ENCODE measurements around the gene OSMR. TPM values are rescaled to one million over a fixed set of nuclear protein-coding genes. Genes with fewer than 3 reads are reported as not detected.
"Not testable (repeated sequence)": the region's sequence is repeated elsewhere in the genome, so short reads cannot be mapped to it uniquely, and the experiment has no call there.

OSMR gene
- total RNA-seq, 1 donor from 2014 or later = 69.0 TPM

- intact Hi-C loops (cut with DNase I) = no loop called here
- Histone ChIP-seq H3K4me1 (no peaks in the 10 kb centered on the region), H3K27me3 (no peaks in the 10 kb centered on the region), H3K9me3 (no peaks in the 10 kb centered on the region), H3K4me3 (no peak overlapping the region), H3K27ac (no peak overlapping the region), H3K36me3 (no peaks in the 10 kb centered on the region)
- TF ChIP-seq CTCF (IDR thresholded peaks at IDR 0.05) (no peak), POLR2AphosphoS5 (IDR thresholded peaks at IDR 0.05; ENCODE audit: insufficient read depth in 1 of 2, low read depth in 1 of 2) (no peak), POLR2A (IDR thresholded peaks at IDR 0.05) (no peak)
- DNase-seq (ENCODE audit: extremely low spot score in 2 of 2) = no peak
Measured at GRCh38 chr5:38856660-38857059, 10.8 kb downstream of the OSMR start.

GRCh38 chr5:38858839-38859238, 13.0 kb downstream of the OSMR start:
- no peak for TF ChIP-seq POLR2AphosphoS5 (IDR thresholded peaks at IDR 0.05; ENCODE audit: insufficient read depth in 1 of 2, low read depth in 1 of 2)
- TF ChIP-seq POLR2A (IDR thresholded peaks at IDR 0.05) = no peak
- TF ChIP-seq CTCF (IDR thresholded peaks at IDR 0.05) = no peak
- H3K36me3 ChIP-seq = no peaks in the 10 kb centered on the region
- no peak for DNase-seq (ENCODE audit: extremely low spot score in 2 of 2)
- H3K4me3 ChIP-seq = no peak overlapping the region
- no peaks in the 10 kb centered on the region for H3K9me3 ChIP-seq
- no peaks in the 10 kb centered on the region for H3K27me3 ChIP-seq
- intact Hi-C loops (cut with DNase I) = no loop called here
- no peaks in the 10 kb centered on the region for H3K4me1 ChIP-seq
- H3K27ac ChIP-seq = no peak overlapping the region

GRCh38 chr5:38861986-38862770, 16.4 kb downstream of the OSMR start:
- H3K36me3 ChIP-seq; H3K4me3 ChIP-seq; H3K9me3 ChIP-seq; intact Hi-C loops (cut with DNase I); DNase-seq (ENCODE audit: extremely low spot score in 2 of 2); H3K4me1 ChIP-seq; H3K27ac ChIP-seq; H3K27me3 ChIP-seq: not testable (repeated sequence)

- H3K36me3 ChIP-seq = no peaks in the 10 kb centered on the region
- H3K27me3 ChIP-seq = no peaks in the 10 kb centered on the region
- no peak overlapping the region for H3K27ac ChIP-seq
- no peaks in the 10 kb centered on the region for H3K9me3 ChIP-seq
- intact Hi-C loops (cut with DNase I) = no loop called here
- H3K4me1 ChIP-seq = peaks cover 20% of the 10 kb centered on the region
- DNase-seq (ENCODE audit: extremely low spot score in 2 of 2) = no peak
- TF ChIP-seq POLR2AphosphoS5 (IDR thresholded peaks at IDR 0.05; ENCODE audit: insufficient read depth in 1 of 2, low read depth in 1 of 2) (no peak), POLR2A (IDR thresholded peaks at IDR 0.05) (no peak), CTCF (IDR thresholded peaks at IDR 0.05) (no peak)
- no peak overlapping the region for H3K4me3 ChIP-seq
Measured at GRCh38 chr5:38866362-38867031, 20.7 kb downstream of the OSMR start.

- TF ChIP-seq POLR2AphosphoS5 (IDR thresholded peaks at IDR 0.05; ENCODE audit: insufficient read depth in 1 of 2, low read depth in 1 of 2) = no peak
- no peak for TF ChIP-seq POLR2A (IDR thresholded peaks at IDR 0.05)
- no peak for TF ChIP-seq CTCF (IDR thresholded peaks at IDR 0.05)
- Histone ChIP-seq H3K36me3 (no peaks in the 10 kb centered on the region), H3K4me1 (peaks cover 25% of the 10 kb centered on the region), H3K9me3 (no peaks in the 10 kb centered on the region), H3K27me3 (no peaks in the 10 kb centered on the region), H3K27ac (no peak overlapping the region), H3K4me3 (no peak overlapping the region)
- intact Hi-C loops (cut with DNase I) = no loop called here
- DNase-seq (ENCODE audit: extremely low spot score in 2 of 2) = no peak
Measured at GRCh38 chr5:38867032-38867398, 21.2 kb downstream of the OSMR start.

Data from vagina (tissue), 2 donors.